GM12865 (cell line): Measurements from ENCODE around the gene NXPH4.

Experiments used
- DNase-seq: peaks from one replicate; pipeline ENCODE4 v3.0.0; 2010; ENCODE audit warnings: low read depth
- H3K4me3 ChIP-seq: 2 replicates; pipeline ENCODE4 v1.5.1; 2011; ENCODE audit warnings: mild to moderate bottlenecking, low read depth, low read length, control low read depth
- CTCF ChIP-seq: IDR thresholded peaks from 2 replicates; pipeline ENCODE4 v1.5.1; 2011; ENCODE audit warnings: low read length, control low read depth, low read depth, inconsistent platforms; ENCODE audit not compliant: insufficient read depth; ENCODE audit errors: missing control alignments

The NXPH4 gene

GRCh38 chr12:57208631-57209282 is 7.8 kb upstream of the NXPH4 start:
- no peak for DNase-seq
- no peak overlapping the region for H3K4me3 ChIP-seq
- TF ChIP-seq CTCF: no peak

DNA sequence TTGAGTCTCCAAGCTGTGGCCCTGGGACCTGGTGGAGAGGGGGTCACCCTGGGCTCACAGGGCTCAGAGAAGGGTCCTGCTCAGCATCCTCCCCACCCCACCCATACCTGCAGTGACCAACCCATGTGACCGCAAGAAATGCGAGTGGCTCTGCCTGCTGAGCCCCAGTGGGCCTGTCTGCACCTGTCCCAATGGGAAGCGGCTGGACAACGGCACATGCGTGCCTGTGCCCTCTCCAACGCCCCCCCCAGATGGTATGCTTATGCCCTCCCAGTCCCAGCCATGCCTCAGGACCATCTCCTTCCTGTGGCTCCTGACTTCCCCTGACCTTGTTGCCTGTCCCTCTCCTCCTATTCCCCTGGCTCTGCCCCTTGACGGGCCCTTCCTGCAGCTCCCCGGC is 6.7 kb upstream of the NXPH4 start:
- no peak overlapping the region for H3K4me3 ChIP-seq
- no peak for DNase-seq
- TF ChIP-seq CTCF: no peak

- H3K4me3 ChIP-seq: no peak overlapping the region
- no peak for DNase-seq
- no peak for TF ChIP-seq CTCF
Measured at GRCh38 chr12:57210461-57210860, 6.1 kb upstream of the NXPH4 start.

DNA sequence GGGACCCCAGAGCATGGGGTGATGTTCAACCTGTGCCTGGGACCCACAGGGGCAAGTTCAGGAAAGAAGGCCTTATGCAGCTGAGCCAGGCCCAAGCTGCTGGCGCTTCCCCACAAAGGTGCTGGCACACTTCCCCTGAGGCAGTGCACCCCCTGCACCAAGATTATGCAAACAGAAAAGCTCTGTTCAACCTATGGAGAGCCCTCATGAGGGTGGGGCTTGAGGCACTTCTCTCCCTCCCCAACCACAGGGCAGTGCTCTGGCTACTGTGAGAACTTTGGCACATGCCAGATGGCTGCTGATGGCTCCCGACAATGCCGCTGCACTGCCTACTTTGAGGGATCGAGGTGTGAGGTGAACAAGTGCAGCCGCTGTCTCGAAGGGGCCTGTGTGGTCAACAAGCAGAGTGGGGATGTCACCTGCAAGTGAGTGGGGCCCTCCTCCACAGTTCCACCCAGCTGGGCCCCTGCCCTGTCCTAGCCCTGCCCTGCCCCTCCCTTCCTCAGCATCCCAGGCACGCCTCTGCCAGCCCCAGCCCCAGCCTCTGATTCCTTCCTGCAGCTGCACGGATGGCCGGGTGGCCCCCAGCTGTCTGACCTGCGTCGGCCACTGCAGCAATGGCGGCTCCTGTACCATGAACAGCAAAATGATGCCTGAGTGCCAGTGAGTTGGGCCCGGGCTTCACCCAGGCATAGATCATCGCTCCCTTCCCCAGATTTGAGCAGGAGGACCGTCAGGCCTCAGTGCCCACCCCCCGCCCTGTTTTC is 5.5 kb upstream of the NXPH4 start:
- H3K4me3 ChIP-seq: no peak overlapping the region
- DNase-seq: no peak
- TF ChIP-seq CTCF: no peak

DNA sequence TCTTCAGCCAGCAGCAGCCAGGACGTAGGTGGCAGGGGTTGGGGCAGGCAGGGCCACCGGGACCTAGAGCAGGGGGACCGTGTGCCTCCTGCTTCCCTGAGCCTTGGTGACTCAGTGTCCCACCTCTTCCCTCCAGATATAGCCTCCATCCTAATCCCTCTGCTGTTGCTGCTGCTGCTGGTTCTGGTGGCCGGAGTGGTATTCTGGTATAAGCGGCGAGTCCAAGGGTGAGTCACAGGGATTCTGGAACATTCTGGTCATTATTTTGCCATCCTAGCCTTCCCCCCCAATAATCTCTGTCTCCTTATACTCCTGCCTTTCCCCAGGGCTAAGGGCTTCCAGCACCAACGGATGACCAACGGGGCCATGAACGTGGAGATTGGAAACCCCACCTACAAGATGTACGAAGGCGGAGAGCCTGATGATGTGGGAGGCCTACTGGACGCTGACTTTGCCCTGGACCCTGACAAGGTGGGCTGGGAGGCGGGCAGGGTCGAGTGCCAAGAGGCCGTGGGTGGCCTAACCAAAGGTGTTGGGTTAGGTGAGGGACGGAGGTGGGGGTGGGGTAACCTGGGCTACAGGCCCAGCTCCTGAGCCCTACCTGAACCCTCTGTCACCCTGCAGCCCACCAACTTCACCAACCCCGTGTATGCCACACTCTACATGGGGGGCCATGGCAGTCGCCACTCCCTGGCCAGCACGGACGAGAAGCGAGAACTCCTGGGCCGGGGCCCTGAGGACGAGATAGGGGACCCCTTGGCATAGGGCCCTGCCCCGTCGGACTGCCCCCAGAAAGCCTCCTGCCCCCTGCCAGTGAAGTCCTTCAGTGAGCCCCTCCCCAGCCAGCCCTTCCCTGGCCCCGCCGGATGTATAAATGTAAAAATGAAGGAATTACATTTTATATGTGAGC is 4.5 kb upstream of the NXPH4 start:
- no peak overlapping the region for H3K4me3 ChIP-seq
- TF ChIP-seq CTCF: no peak
- DNase-seq: no peak

DNA sequence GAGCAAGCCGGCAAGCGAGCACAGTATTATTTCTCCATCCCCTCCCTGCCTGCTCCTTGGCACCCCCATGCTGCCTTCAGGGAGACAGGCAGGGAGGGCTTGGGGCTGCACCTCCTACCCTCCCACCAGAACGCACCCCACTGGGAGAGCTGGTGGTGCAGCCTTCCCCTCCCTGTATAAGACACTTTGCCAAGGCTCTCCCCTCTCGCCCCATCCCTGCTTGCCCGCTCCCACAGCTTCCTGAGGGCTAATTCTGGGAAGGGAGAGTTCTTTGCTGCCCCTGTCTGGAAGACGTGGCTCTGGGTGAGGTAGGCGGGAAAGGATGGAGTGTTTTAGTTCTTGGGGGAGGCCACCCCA is 3.9 kb upstream of the NXPH4 start:
- no peak for TF ChIP-seq CTCF
- no peak overlapping the region for H3K4me3 ChIP-seq
- no peak for DNase-seq
